Naive thymus-derived CD4-positive, alpha-beta T cell (primary cell): ENCODE results near the gene TMEM236. TPM values are rescaled to one million over a fixed set of nuclear protein-coding genes. Genes with fewer than 3 reads are reported as not detected.

Experiments used
- ATAC-seq: fragments of 150-1000 bp; cut with Tn5 transposase; 2 replicates; pipeline ENCODE4 v1.10.0; 2021; ENCODE audit warnings: mild to moderate bottlenecking, moderate library complexity
- CTCF ChIA-PET: fragments of 350-600 bp; sonication (Branson Sonifier 250); formaldehyde crosslinking; loops from one replicate; lab custom pipeline; 2021; ENCODE audit warnings: antibody characterized with exemption; lab: Charles Lee
- POLR2A ChIA-PET: fragments of 350-600 bp; sonication (Branson Sonifier 250); formaldehyde crosslinking; loops from one replicate; lab custom pipeline; 2021; ENCODE audit warnings: antibody characterized with exemption, inconsistent platforms; lab: Charles Lee
- DNase-seq, 9 donors: peaks; one replicate each; pipeline versions ENCODE4 v3.0.0 to v3.0.0-alpha.2; 2020 to 2022; ENCODE audit warnings: mixed read lengths in 1 of 9
- H3K27ac ChIP-seq: one replicate; pipeline ENCODE4 v1.7.0; 2013; ENCODE audit warnings: mild to moderate bottlenecking, low read depth, low read length, moderate library complexity
- H3K27me3 ChIP-seq, 2 donors: one replicate each; pipeline ENCODE4 v1.7.0; 2013; ENCODE audit warnings: low read length in 2 of 2, mild to moderate bottlenecking in 2 of 2, moderate library complexity in 2 of 2; ENCODE audit not compliant: control insufficient read depth in 2 of 2, insufficient read depth in 2 of 2
- H3K36me3 ChIP-seq, 3 experiments: 1 replicate in 2 of 3; 2 replicates in 1 of 3; pipeline ENCODE4 v1.7.0; 2013; ENCODE audit warnings: low read length in 3 of 3, mild to moderate bottlenecking in 3 of 3, moderate library complexity in 1 of 3; ENCODE audit not compliant: insufficient read depth in 3 of 3, control insufficient read depth in 2 of 3
- H3K4me1 ChIP-seq, 2 donors: one replicate each; pipeline ENCODE4 v1.7.0; 2013; ENCODE audit warnings: low read length in 2 of 2, mild to moderate bottlenecking in 2 of 2, moderate library complexity in 1 of 2; ENCODE audit not compliant: control insufficient read depth in 2 of 2, insufficient read depth in 2 of 2
- H3K4me3 ChIP-seq: 2 replicates; pipeline ENCODE4 v1.7.0; 2013; ENCODE audit warnings: mild to moderate bottlenecking, low read length
- H3K9me3 ChIP-seq, 3 experiments: 1 replicate in 2 of 3; 2 replicates in 1 of 3; pipeline ENCODE4 v1.7.0; 2013; ENCODE audit warnings: low read length in 3 of 3; ENCODE audit not compliant: control insufficient read depth in 2 of 3
- H3K27ac Mint-ChIP-seq, 9 donors: one replicate each; pipeline ENCODE4 v1.8.0; 2020 to 2022; ENCODE audit warnings: mixed read lengths in 9 of 9, mild to moderate bottlenecking in 8 of 9, moderate library complexity in 5 of 9, inconsistent platforms in 2 of 9
- H3K27me3 Mint-ChIP-seq, 5 donors: one replicate each; pipeline ENCODE4 v1.8.0; 2021 to 2022; ENCODE audit warnings: mixed read lengths in 5 of 5, mild to moderate bottlenecking in 1 of 5
- H3K36me3 Mint-ChIP-seq, 5 donors: one replicate each; pipeline ENCODE4 v1.8.0; 2020 to 2022; ENCODE audit warnings: mixed read lengths in 5 of 5, mild to moderate bottlenecking in 3 of 5, inconsistent platforms in 1 of 5
- H3K4me1 Mint-ChIP-seq, 7 donors: one replicate each; pipeline ENCODE4 v1.8.0; 2020 to 2022; ENCODE audit warnings: mixed read lengths in 7 of 7, mild to moderate bottlenecking in 3 of 7, inconsistent platforms in 1 of 7
- H3K4me3 Mint-ChIP-seq, 10 donors: one replicate each; pipeline ENCODE4 v1.8.0; 2020 to 2022; ENCODE audit warnings: mild to moderate bottlenecking in 10 of 10, mixed read lengths in 10 of 10, moderate library complexity in 6 of 10, inconsistent platforms in 2 of 10
- H3K9me3 Mint-ChIP-seq, 11 donors: one replicate each; pipeline ENCODE4 v1.8.0; 2020 to 2022; ENCODE audit warnings: mixed read lengths in 11 of 11, mild to moderate bottlenecking in 4 of 11, inconsistent platforms in 1 of 11, moderate library complexity in 1 of 11
- intact Hi-C, 2 donors: fragments of 100-400 bp; cut with micrococcal nuclease; formaldehyde crosslinking; loops; one replicate each; pipeline ENCODE4 v1.15.1; 2023
- polyA plus RNA-seq, 2 donors: library from polyadenylated mRNA; unstranded; fragments of 300-500 nt; fragmentation: Illumina TruSeq; gene quantifications; one replicate each; pipeline ENCODE4 v1.2.3, GENCODE V29; 2021
- total RNA-seq, 6 experiments: library from RNA in 5 of 6; stranded (reverse) in 5 of 6; gene quantifications; 1 replicate in 5 of 6; 2 replicates in 1 of 6; pipeline ENCODE4 v1.2.3 and lab custom pipeline; 2021 to 2026

TMEM236 gene
- under 1 TPM in 2 of 5 experiments, not detected in 3; 0.05 to 0.12 TPM for total RNA-seq
- under 1 TPM in 1 of 2 donors, not detected in 1; 0.02 TPM for polyA plus RNA-seq
- not detected for total RNA-seq (lab: John Stamatoyannopoulos, UW)

DNA sequence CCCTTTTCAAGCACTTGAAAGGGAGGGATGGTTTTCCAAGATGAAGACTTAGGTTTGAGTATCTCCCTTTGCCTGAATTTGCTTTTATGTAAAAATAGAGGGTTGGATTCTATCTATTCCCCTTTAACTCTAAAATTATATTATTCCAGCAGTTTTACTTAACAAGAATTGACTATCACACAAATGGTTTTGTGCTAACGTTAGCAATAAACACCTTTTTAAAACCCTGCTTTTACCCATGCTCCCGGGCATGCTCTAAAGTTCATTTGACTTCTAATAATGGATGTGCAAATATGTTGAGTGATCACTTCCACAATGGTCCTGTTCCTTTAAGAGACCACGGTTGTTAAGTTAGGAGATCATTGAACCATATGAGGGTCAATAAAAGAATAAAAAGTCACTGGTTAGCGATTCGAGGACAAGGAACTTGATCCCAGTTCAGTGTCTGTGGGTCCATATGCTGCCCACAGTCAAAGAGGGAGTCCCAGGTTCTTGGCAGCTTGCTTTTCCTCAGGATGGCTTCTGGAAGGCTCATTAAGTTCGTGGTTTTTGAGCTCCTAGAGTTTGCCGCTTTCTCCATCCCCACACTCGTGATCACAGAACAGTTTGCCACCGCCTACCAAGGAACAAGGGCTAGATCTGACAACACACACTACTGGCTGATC is at the start of gene TMEM236:
Gene TMEM236 (plus strand): TSS at position 421 of the 665 bp plus-strand sequence. CDS start 95 bp downstream, at position 516.
- intact Hi-C loops: no loop called here
- no peak for ATAC-seq
- Mint-ChIP-seq H3K4me1 (peaks cover 0 to 7% (median 0%) of the 10 kb centered on the region in 7 donors), H3K9me3 (no peaks in the 10 kb centered on the region), H3K36me3 (no peaks in the 10 kb centered on the region), H3K27ac (no peak within 1 kb of the TSS), H3K27me3 (no peaks in the 10 kb centered on the region), H3K4me3 (no peak within 1 kb of the TSS)
- H3K27ac ChIP-seq: no peak within 1 kb of the TSS
- H3K9me3 ChIP-seq: no peaks in the 10 kb centered on the region
- CTCF ChIA-PET: no interaction called here
- POLR2A ChIA-PET: no interaction called here
- H3K4me1 ChIP-seq: no peaks in the 10 kb centered on the region
- no peaks in the 10 kb centered on the region for H3K36me3 ChIP-seq
- H3K27me3 ChIP-seq: no peaks in the 10 kb centered on the region
- DNase-seq: no peak
- no peak within 1 kb of the TSS for H3K4me3 ChIP-seq

- no peaks in the 10 kb centered on the region for H3K27me3 ChIP-seq
Measured at GRCh38 chr10:17703706-17704105, 48.3 kb upstream of the TMEM236 start.

DNA sequence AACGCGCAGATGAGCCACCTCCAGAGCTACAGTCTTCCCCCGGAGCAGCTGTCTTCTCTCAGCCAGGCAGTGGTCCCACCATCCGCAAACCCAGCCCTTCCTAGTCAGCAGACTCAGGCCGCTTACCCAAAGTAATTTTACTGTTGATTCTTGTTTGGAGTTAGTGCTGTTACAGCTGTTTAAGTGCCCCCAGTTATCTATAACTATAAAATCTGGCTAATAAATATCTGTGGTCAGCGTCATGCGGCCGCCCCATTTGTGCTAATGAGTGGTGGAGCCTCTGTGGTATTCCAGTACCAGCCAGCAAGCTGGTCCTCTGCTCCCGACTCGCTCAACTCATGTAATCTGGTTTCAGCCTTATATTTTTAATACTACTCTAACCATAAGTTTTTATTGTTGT is 43.2 kb upstream of the TMEM236 start:
- Histone ChIP-seq H3K27ac (no peak overlapping the region), H3K36me3 (peaks cover 9 to 63% (median 14%) of the 10 kb centered on the region in 3 experiments), H3K27me3 (no peaks in the 10 kb centered on the region), H3K9me3 (no peaks in the 10 kb centered on the region), H3K4me3 (no peak overlapping the region), H3K4me1 (no peaks in the 10 kb centered on the region)
- Mint-ChIP-seq H3K27me3 (no peaks in the 10 kb centered on the region), H3K36me3 (peaks cover 16 to 61% (median 41%) of the 10 kb centered on the region in 5 donors), H3K9me3 (no peaks in the 10 kb centered on the region), H3K4me3 (no peak overlapping the region), H3K4me1 (no peaks in the 10 kb centered on the region), H3K27ac (no peak overlapping the region)
- no peak for ATAC-seq
- intact Hi-C loops: no loop called here
- DNase-seq: no peak
- CTCF ChIA-PET: no interaction called here
- POLR2A ChIA-PET: no interaction called here

More at GRCh38 chr10:17703706-17704105, 48.3 kb upstream of the TMEM236 start:
- H3K36me3 ChIP-seq: peaks cover 0 to 16% (median 11%) of the 10 kb centered on the region in 3 experiments
- no peaks in the 10 kb centered on the region for H3K9me3 Mint-ChIP-seq
- H3K4me3 ChIP-seq: no peak overlapping the region
- H3K4me3 Mint-ChIP-seq: no peak overlapping the region
- POLR2A ChIA-PET: no interaction called here
- peaks cover 0 to 42% (median 32%) of the 10 kb centered on the region in 5 donors for H3K36me3 Mint-ChIP-seq
- H3K27me3 Mint-ChIP-seq: no peaks in the 10 kb centered on the region
- H3K27ac ChIP-seq: no peak overlapping the region
- no peak for DNase-seq
- H3K27ac Mint-ChIP-seq: no peak overlapping the region
- CTCF ChIA-PET: interaction anchor here (0.7 kb wide), 1 partner anchor 347 kb away, joined by 3 read pairs; no protein-coding TSS in a partner anchor
- ATAC-seq: no peak
- H3K4me1 Mint-ChIP-seq: peaks cover 0 to 2% (median 0%) of the 10 kb centered on the region in 7 donors
- H3K4me1 ChIP-seq: no peaks in the 10 kb centered on the region
- no peaks in the 10 kb centered on the region for H3K9me3 ChIP-seq
- intact Hi-C loops: no loop called here

DNA sequence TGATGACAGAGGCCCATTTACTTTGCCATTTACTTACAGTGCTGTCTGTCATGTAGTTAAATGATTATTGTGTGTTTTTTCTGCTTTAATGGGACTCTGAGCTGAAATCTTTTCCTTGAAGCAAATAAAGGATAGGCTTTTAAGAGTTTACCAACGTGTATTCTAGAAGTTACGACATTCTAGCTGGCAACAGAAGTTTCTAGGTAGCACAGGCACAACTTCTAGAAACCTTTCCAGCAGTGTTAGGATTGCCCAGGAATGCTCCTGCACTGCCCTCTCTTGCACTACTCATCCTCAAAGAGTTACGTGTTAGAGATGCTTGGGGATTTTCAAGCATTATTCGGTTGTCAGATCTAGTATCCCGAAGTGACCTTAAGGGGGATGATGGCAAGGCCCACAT is 42.5 kb upstream of the TMEM236 start:
- Mint-ChIP-seq H3K9me3 (no peaks in the 10 kb centered on the region), H3K4me3 (no peak overlapping the region), H3K36me3 (peaks cover 18 to 64% (median 48%) of the 10 kb centered on the region in 5 donors), H3K4me1 (no peaks in the 10 kb centered on the region), H3K27ac (no peak overlapping the region), H3K27me3 (no peaks in the 10 kb centered on the region)
- ATAC-seq: no peak
- H3K36me3 ChIP-seq: peaks cover 9 to 70% (median 14%) of the 10 kb centered on the region in 3 experiments
- DNase-seq: no peak
- no peak overlapping the region for H3K27ac ChIP-seq
- H3K4me3 ChIP-seq: no peak overlapping the region
- CTCF ChIA-PET: no interaction called here
- H3K9me3 ChIP-seq: no peaks in the 10 kb centered on the region
- POLR2A ChIA-PET: interaction anchor here (0.7 kb wide), 1 partner anchor 70 kb away, joined by 3 read pairs; no protein-coding TSS in a partner anchor
- no peaks in the 10 kb centered on the region for H3K27me3 ChIP-seq
- intact Hi-C loops: no loop called here
- H3K4me1 ChIP-seq: no peaks in the 10 kb centered on the region

- Mint-ChIP-seq H3K9me3 (no peaks in the 10 kb centered on the region), H3K4me3 (no peak overlapping the region), H3K36me3 (peaks cover 20 to 71% (median 54%) of the 10 kb centered on the region in 5 donors), H3K4me1 (no peaks in the 10 kb centered on the region), H3K27me3 (no peaks in the 10 kb centered on the region), H3K27ac (no peak overlapping the region)
- POLR2A ChIA-PET: no interaction called here
- no peaks in the 10 kb centered on the region for H3K9me3 ChIP-seq
- ATAC-seq: no peak
- peaks cover 9 to 75% (median 9%) of the 10 kb centered on the region in 3 experiments for H3K36me3 ChIP-seq
- H3K4me3 ChIP-seq: no peak overlapping the region
- DNase-seq: no peak
- H3K4me1 ChIP-seq: no peaks in the 10 kb centered on the region
- CTCF ChIA-PET: no interaction called here
- H3K27ac ChIP-seq: no peak overlapping the region
- no peaks in the 10 kb centered on the region for H3K27me3 ChIP-seq
- intact Hi-C loops: no loop called here
Measured at GRCh38 chr10:17710181-17710580, 41.8 kb upstream of the TMEM236 start.

- H3K36me3 ChIP-seq: peaks cover 5 to 69% (median 9%) of the 10 kb centered on the region in 3 experiments
- CTCF ChIA-PET: no interaction called here
- peaks cover 20 to 83% (median 64%) of the 10 kb centered on the region in 5 donors for H3K36me3 Mint-ChIP-seq
Measured at GRCh38 chr10:17712053-17712452, 39.9 kb upstream of the TMEM236 start.

More at GRCh38 chr10:17712053-17712452, 39.9 kb upstream of the TMEM236 start:
- Histone ChIP-seq H3K27me3 (no peaks in the 10 kb centered on the region), H3K4me3 (no peak overlapping the region), H3K27ac (no peak overlapping the region), H3K9me3 (no peaks in the 10 kb centered on the region), H3K4me1 (no peaks in the 10 kb centered on the region)
- ATAC-seq (no peak), DNase-seq (no peak)
- Mint-ChIP-seq H3K4me1 (no peaks in the 10 kb centered on the region), H3K27me3 (no peaks in the 10 kb centered on the region), H3K4me3 (no peak overlapping the region), H3K9me3 (no peaks in the 10 kb centered on the region), H3K27ac (no peak overlapping the region)
- POLR2A ChIA-PET: no interaction called here
- intact Hi-C loops: no loop called here
